ENCODE results near the gene LCE1F.

Gene LCE1F

GRCh38 chr1:152777510-152778137 lies 2.7 kb downstream of the LCE1F start:
- no peak for DNase-seq

DNA sequence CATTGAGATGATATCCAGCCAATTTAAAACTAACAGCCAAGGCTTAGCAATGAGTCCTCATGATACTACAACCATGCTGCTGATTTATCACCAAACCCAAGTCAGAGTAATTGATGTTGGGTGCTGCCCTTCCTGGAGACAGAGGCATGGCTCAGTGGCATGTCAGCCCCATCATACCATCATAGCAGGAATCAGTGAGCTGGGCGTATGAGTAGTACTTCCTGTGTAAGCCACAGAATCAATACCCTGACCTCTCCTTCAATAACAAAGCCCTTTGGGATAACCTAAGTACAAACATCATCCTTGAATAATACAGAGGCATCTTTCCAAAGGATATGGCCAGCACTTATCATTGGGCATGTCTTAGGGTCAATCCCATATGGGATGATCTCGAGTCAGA lies 8.2 kb downstream of the LCE1F start:
- no peak for DNase-seq

- no peak for DNase-seq
These were observed 11.1 kb downstream of the LCE1F start, which contains the start of gene LCE1E for GRCh38 chr1:152786077-152786476. Gene LCE1E, plus strand, starts transcription at chr1:152786257. Its CDS starts 1,043 bp downstream, at chr1:152787300.

DNA sequence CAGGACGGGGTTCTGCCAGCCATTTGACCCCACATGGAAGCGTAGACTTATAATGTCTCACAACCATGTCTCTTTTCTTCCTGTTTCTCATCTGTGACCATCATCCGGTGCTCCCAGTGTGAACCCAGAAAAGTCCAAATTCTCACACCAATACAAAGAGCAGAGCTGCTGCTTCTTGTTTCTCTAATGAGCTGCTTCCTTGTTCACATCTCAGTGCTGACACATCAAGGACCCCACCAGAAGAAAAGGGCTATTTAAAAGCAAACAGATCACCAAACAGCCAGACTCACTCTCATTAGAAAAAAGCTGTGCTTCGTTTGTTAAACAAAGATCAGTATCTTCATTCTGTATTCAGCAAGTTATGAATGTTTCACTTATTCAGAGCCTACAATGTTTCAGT lies 20.7 kb downstream of the LCE1F start:
- DNase-seq, result no peak

DNA sequence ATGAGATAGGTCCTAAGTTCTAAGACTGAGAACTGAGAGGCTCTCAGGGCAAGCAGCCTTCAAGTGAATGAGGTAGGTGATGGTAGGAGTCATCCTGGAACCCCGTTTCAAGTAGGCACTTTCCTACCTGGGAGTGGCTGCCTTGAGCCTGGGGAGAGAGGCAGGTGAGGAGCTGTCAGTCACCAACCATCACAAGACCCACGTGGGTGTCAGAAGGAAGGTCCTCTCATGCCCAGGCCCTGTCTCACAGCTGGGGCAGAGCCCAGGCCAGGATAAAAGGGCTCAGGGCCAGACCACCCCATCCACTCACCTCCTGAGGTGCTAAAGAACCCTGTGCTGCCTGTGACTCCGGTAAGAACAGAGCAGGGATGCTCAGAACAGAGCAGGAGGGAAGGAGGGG lies 21.5 kb downstream of the LCE1F start, which contains the start of gene LCE1D:
LCE1D (plus strand) TSS at position 301 of the 400 bp plus-strand sequence. CDS start 1,074 bp downstream, outside the sequence.
- no peak for DNase-seq

GRCh38 chr1:152801333-152801732 lies 26.4 kb downstream of the LCE1F start:
- no peak for DNase-seq

DNA sequence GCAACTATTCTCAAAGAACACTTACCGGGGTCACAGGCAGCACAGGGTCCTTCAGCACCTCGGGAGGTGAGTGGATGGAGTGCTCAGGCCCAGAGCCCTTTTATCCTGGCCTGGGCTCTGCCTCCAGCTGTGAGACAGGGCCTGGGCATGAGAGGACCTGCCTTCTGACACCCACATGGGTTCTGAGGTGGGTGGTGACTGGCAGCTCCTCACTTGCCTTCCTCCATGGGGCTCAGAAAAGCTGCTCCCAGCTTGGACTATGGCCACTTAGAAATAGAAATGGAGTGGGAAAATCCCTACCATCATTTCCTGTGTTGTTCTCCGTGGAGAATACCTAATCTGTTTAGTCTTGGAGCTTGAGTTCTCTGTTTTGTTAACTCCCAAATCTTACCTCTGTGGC lies 31.6 kb downstream of the LCE1F start, which contains the start of gene LCE1C:
LCE1C (minus strand) TSS at position 76 of the 400 bp plus-strand sequence. CDS start 1,173 bp downstream, outside the sequence.
- DNase-seq, result no peak

- DNase-seq, result no peak
These were observed 36.1 kb downstream of the LCE1F start for GRCh38 chr1:152811050-152811449.

DNA sequence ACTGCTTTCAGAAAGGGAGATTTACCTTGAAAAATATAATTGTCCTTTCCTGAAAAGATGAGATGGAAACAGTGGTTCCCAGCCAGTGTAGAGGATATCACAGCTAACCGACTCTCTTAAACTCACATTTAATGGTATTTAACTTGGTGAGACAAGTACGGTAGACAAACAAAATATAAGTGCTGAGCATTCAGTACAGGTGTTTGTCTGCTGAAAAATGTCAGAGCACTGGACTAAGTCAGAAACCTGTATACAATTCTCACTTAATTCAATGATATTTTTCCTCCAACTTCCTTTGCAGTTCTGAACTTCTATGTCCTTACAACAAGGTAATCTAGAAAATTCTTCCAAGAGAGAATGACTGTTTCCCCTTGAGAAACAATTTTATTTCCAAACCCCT lies 36.7 kb downstream of the LCE1F start, which contains the start of gene LCE1B:
LCE1B (plus strand) TSS at position 301 of the 400 bp plus-strand sequence. CDS start 476 bp downstream, outside the sequence.
- DNase-seq, result no peak

- DNase-seq, result no peak
These were observed 42.4 kb downstream of the LCE1F start for GRCh38 chr1:152817309-152817708.

GRCh38 chr1:152823294-152823693 lies 48.4 kb downstream of the LCE1F start:
- no peak for DNase-seq

DNA sequence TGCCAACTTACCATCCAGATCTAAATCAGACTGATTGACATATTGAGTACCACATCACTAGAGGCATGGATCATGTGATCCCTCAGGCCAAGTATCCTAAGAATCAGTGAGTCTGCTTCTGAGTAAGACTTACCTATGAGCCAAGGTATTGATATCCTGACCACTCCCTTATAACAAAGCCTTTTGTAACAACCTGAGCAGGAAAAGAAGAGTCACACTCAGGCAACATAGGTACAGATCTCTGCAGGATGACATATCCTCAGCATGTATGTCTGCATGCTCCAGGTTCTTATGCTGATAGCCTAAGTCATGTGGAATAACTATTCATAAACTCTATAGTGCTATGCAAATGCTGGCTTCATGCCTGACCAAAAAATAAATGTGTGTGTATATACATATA lies 50.0 kb downstream of the LCE1F start:
- DNase-seq, result no peak
